ENCODE measurements around the gene AOPEP.

Gene AOPEP

DNA sequence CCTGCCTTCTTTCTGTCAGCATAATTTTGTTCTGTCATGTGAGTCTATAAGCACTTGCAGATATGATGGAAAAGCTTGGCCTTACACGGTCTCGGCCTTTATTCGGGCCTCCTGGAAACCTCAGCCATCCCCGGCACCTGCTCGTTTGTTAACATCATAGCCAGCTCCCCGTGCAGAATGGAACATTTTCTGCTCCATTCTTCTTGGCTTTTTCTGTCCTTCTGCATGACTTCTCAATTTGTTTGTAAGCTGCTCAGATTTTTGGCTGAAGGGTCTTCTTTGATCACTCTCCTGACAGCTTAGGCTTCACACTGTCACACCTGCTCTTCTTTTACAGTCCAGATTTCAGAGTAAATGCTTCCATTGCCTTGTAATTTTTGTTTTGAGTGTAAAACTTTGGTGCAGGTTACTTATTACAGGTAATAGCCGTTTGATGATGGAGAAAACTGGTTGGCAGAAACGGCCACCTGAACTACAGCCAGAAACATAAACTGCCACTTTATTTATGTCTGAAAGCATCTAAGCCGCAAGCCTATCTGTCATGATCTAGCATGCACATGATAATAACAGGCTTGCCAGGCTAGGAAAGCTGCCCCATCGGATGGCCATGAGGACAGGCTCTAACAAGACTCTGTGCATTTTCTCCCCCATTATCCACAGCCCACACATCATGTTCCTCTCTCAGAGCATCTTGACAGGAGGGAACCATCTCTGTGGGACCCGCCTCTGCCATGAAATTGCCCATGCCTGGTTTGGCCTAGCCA is 197.0 kb downstream of the AOPEP start:
- TF ChIP-seq, protein P1, sequence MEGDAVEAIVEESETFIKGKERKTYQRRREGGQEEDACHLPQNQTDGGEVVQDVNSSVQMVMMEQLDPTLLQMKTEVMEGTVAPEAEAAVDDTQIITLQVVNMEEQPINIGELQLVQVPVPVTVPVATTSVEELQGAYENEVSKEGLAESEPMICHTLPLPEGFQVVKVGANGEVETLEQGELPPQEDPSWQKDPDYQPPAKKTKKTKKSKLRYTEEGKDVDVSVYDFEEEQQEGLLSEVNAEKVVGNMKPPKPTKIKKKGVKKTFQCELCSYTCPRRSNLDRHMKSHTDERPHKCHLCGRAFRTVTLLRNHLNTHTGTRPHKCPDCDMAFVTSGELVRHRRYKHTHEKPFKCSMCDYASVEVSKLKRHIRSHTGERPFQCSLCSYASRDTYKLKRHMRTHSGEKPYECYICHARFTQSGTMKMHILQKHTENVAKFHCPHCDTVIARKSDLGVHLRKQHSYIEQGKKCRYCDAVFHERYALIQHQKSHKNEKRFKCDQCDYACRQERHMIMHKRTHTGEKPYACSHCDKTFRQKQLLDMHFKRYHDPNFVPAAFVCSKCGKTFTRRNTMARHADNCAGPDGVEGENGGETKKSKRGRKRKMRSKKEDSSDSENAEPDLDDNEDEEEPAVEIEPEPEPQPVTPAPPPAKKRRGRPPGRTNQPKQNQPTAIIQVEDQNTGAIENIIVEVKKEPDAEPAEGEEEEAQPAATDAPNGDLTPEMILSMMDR (conservative IDR thresholded peaks at IDR 0.05): no peak
- no peak overlapping the region for H3K27ac ChIP-seq

DNA sequence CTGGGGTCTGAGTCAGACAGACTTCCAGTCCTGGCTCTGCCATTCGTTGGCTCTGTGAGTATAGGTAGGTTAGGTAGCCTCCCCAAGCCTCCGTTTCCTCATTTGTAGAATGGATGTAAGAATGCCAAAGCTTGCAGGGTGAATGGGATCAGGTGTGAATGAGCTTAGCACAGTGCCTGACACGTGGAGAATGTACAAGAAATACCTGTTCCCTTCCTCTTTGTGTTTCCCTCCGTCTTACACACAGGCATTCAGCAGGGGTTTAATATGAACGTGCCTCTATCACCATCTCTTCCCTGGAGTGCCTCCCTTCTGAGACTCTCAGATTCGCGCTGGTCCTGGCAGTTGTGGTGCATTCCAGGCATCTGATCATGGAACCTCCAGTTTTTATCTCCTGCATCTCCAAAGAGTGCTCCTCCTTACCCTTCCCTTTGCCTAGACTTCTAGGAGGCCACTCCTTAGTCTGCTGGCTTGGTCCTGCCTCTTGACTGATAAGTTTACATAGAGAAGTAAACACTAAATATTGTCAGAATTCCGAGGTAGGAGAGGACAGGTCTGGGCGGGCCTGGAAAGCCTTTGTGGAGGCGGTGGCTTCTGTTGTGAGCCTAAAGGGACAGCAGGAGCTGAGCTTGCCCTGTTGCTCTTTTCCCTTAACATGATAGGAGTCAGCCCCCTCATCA is 199.4 kb downstream of the AOPEP start:
- TF ChIP-seq, protein P1 (conservative IDR thresholded peaks at IDR 0.05): no peak
- H3K27ac ChIP-seq: 0 out of 2 replicates have a peak overlapping the region, but pooled peaks have one; percentile 13

DNA sequence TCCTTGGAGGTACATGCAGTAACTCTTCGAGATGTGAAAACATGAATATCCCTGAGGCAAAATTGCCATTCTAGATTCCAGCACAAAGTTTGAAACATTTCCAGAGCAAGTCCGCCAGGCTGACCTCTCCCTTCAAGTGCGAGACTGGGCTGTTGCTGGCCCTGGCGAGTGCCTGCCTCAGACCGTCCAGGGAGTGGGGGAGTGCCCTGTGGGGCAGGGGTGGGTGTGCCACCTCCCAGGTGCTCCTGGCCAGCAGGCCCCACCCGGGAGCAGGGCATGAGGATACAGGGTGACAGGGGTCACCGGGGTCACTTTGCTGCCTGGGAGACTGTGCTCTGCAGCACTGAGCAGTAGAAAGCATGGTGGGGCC is 199.9 kb downstream of the AOPEP start:
- H3K27ac ChIP-seq: 0 out of 2 replicates have a peak overlapping the region, but pooled peaks have one; percentile 13
- TF ChIP-seq, protein P1 (conservative IDR thresholded peaks at IDR 0.05): no peak

DNA sequence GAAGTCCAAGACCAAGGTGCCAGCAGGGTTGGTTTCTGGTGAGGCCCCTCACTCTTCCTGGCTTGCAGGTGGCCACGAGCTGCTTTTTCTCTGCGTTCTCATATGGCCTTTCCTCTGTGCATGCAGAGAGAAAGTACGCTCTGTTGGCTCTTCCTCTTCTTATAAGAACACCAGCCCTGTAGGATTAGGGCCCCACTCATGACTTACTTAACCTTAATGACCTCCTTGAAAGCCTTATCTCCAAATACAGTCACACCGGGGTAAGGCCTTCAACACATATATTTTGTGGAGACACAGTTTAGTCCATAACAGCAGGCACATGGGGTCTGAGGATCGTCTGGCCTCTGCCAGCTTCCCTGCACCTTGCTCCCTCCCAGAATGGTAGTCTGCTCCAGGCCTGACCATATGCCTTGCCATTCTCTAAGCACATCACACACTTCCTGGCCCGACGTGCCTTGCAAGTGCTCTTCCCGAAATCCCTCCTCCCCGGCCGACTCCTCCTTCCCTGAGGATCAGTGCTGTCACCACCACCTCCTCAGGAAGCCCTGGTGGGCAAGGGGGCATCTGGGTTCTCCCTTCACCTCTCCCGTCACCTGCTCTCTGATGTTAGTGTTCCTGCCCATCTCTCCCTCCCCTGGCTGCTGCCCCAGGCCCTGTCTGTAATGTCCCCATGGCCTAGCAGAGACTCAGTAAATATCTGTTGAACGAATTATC is 200.7 kb downstream of the AOPEP start:
- TF ChIP-seq, protein P1 (conservative IDR thresholded peaks at IDR 0.05): no peak
- H3K27ac ChIP-seq: no peak overlapping the region

DNA sequence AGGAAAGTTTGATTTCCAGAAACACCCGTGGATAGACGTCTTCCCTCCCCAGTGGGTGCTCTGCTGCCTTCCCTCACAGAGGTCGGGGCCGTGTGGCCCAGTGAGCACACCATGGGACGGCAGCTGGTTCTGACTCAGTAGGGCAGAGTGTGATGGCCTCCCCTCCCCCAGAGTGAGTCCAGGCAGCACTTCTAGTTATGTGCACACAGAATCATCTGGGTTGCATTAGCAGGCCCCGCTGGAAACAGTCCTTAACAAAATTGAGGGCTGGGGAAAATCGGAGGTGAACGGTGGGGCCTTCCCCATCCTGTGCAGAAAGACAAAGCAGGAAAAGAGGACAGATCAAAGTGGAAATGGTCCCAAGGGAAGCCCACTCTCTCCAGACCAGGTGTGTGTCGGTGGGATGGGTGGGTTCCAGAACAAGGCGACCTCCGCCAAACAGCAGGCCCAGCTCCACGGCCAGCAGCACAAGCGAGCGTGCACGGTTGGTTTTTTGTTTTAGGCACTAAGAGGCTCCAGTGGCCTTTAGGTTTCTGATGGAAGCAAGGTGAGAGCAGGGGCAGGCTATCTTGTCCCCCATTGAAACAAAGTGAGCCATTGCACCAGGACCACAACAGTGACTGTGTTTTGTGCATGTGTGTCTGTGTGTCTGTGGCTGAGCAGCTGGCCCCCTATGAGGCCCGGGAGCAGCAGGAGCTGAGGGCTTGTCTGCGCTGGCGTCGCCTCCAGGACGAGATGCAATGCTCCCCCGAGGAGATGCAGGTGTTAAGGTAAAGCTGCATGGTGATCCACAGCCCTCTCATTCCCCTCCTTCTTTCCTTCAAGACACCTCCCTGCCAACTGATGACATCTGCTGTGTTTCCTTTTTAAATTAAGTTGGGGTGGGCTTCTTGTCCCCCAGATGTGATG is 201.5 kb downstream of the AOPEP start:
- TF ChIP-seq, protein P1 (conservative IDR thresholded peaks at IDR 0.05): no peak
- no peak overlapping the region for H3K27ac ChIP-seq

DNA sequence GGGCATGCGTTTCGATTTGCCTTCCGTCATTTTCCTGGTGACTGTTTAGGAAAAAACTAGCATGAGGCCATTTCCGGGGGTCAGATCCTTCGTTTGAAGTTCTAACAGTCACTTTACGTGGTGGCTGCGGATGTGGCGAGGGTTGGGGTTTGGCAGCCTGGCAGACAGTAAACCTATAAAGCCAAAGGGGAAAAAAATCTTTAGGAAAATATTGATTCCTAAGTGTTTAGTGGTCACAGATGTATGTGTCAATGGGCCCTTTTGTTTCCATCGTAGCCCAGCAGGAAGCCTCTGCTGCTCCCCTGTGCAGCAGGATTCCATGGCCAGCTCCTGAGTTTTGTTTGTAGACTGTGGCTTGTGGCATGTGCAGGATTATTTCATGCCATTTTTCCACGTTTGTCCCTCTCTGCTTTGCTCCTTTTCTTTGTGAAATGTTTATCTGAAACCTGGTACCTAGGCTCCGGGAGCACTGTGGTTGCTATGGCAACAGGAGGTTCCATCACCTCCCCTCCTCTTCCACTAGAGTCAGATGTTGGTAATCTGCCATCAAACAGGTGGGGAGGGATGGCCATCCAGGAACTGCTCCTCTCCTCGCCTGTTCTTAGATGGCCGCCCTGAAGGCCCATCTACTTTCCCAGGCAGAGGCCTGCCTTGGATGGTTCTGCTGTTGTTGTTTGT is 202.3 kb downstream of the AOPEP start:
- TF ChIP-seq, protein P1 (conservative IDR thresholded peaks at IDR 0.05): no peak
- no peak overlapping the region for H3K27ac ChIP-seq
